HepG2 (cell line): ENCODE measurements around the gene SDK1. TPM values are rescaled to one million over a fixed set of nuclear protein-coding genes. Genes with fewer than 3 reads are reported as not detected.

Source experiments
- ATAC-seq: fragments of 200-7000 bp; cut with Tn5 transposase; 3 replicates; pipeline ENCODE4 v1.9.1; 2020; ENCODE audit warnings: mild to moderate bottlenecking, moderate library complexity
- BruUV-seq: library from RNA; stranded (reverse); fragments of 400-500 nt; replicated peaks from 2 replicates; lab custom pipeline; 2021; lab: Mats Ljungman, UMichigan
- CTCF ChIA-PET: fragments of 300-600 bp; formaldehyde crosslinking; extraction: SDS; loops from one replicate; lab custom pipeline; 2021; ENCODE audit warnings: low total read pairs, inconsistent platforms, low intra/inter-chr PET ratio; lab: Yijun Ruan, JAX
- POLR2A ChIA-PET: fragments of 350-600 bp; sonication (Branson Sonifier 250); formaldehyde crosslinking; loops from one replicate; lab custom pipeline; 2020; ENCODE audit warnings: antibody characterized with exemption, inconsistent platforms; lab: Yijun Ruan, JAX
- DNase-seq: peaks from one replicate; pipeline ENCODE4 v3.0.0-alpha.2; 2015; ENCODE audit warnings: low spot score
- FAIRE-seq: peaks from 3 replicates; lab custom pipeline; 2011; peaks lifted over from hg19 to GRCh38; lab: Jason Lieb, UNC
- H2AFZ ChIP-seq: one replicate; pipeline ENCODE4 v1.6.1; 2011; ENCODE audit warnings: low read length, inconsistent platforms
- H3K27ac ChIP-seq: fragments of 300-600 bp; 3 replicates; pipeline ENCODE4 v1.8.0; 2011; ENCODE audit warnings: mixed run types, mild to moderate bottlenecking, mixed read lengths, low read length, inconsistent platforms; ENCODE audit not compliant: insufficient read depth; ENCODE audit errors: extremely low read length
- H3K27me3 ChIP-seq, 2 experiments: fragments of 200-600 bp in 1 of 2; 2 replicates in 1 of 2; 3 replicates in 1 of 2; pipeline versions ENCODE4 v1.6.0 to v1.8.0; 2011; ENCODE audit warnings: low read length in 2 of 2, mild to moderate bottlenecking in 2 of 2, moderate library complexity in 2 of 2, inconsistent platforms in 1 of 2; ENCODE audit not compliant: insufficient read depth in 2 of 2, control insufficient read depth in 1 of 2
- H3K36me3 ChIP-seq, 2 experiments: fragments of 200-600 bp in 1 of 2; replicated peaks in 1 of 2; 2 replicates in 1 of 2; 3 replicates in 1 of 2; pipeline versions ENCODE4 v1.5.1 to v1.8.0; 2011; ENCODE audit warnings: low read length in 2 of 2, inconsistent platforms in 1 of 2; ENCODE audit not compliant: insufficient read depth in 2 of 2, control insufficient read depth in 1 of 2
- H3K4me1 ChIP-seq: 2 replicates; pipeline ENCODE4 v1.5.1; 2012; ENCODE audit warnings: low read length, inconsistent platforms; ENCODE audit not compliant: insufficient read depth
- H3K4me2 ChIP-seq: 2 replicates; pipeline ENCODE4 v1.6.0; 2011; ENCODE audit warnings: low read depth, low read length, inconsistent platforms
- H3K4me3 ChIP-seq, 3 experiments: fragments of 200-600 bp in 1 of 3; sonication (generic), shearing (Covaris generic) in 1 of 3; replicated peaks in 1 of 3; 2 replicates each; pipeline ENCODE4 v1.5.1; 2011 to 2016; ENCODE audit warnings: low read length in 3 of 3, inconsistent platforms in 2 of 3, low read depth in 2 of 3, mild to moderate bottlenecking in 2 of 3, control low read depth in 1 of 3, mixed read lengths in 1 of 3; ENCODE audit not compliant: insufficient read depth in 1 of 3
- H3K79me2 ChIP-seq: one replicate; pipeline ENCODE4 v1.6.1; 2011; ENCODE audit warnings: low read length, inconsistent platforms; ENCODE audit not compliant: insufficient read depth
- H3K9ac ChIP-seq: 2 replicates; pipeline ENCODE4 v1.6.0; 2011; ENCODE audit warnings: mild to moderate bottlenecking, low read depth, low read length, inconsistent platforms; ENCODE audit not compliant: insufficient read depth
- H3K9me3 ChIP-seq: 2 replicates; pipeline ENCODE4 v1.5.1; 2012; ENCODE audit warnings: mild to moderate bottlenecking, low read length
- H4K20me1 ChIP-seq: 2 replicates; pipeline ENCODE4 v1.6.0; 2011; ENCODE audit warnings: inconsistent platforms, mild to moderate bottlenecking, low read length, moderate library complexity; ENCODE audit not compliant: insufficient read depth
- CCAR2 ChIP-seq: fragments of 200-400 bp; formaldehyde crosslinking; optimal IDR thresholded peaks from 2 replicates; pipeline ENCODE3; 2018; ENCODE audit warnings: low read depth, mild to moderate bottlenecking, low read length, moderate library complexity
- WGBS: methylation state at CpG from one replicate; pipeline ENCODE4 v1.1.6; 2017; ENCODE audit warnings: low lambda C conversion rate; 5-methylcytosine and 5-hydroxymethylcytosine counted together
- in situ Hi-C: cut with HindIII; loops from 2 replicates; pipeline ENCODE4 v1.10.0; 2017; ENCODE audit warnings: low pct_unique_long_range_greater_than_20kb; ENCODE audit not compliant: extremely low pct_ligation_motif_present
- intact Hi-C: fragments of 100-400 bp; cut with micrococcal nuclease; formaldehyde crosslinking; loops from one replicate; pipeline ENCODE4 v1.10.0; 2022; ENCODE audit not compliant: unreplicated experiment
- polyA plus RNA-seq, 8 experiments: library from polyadenylated mRNA; depleted of rRNA in 3 of 8; stranded (reverse) in 7 of 8; unstranded in 1 of 8; fragments of >200 nt; fragmentation: Illumina TruSeq in 4 of 8; extraction: Trizol in 4 of 8; gene quantifications; 2 replicates each; pipeline versions ENCODE4 v1.2.1 to v1.2.3, GENCODE V29; 2011 to 2016; ENCODE audit warnings: low read depth in 4 of 8, missing spikeins in 1 of 8, mixed read lengths in 1 of 8; ENCODE audit not compliant: insufficient read depth in 1 of 8
- total RNA-seq, 5 experiments: library from RNA; depleted of rRNA; stranded (reverse); fragments of >200 nt; fragmentation: Illumina TruSeq; extraction: Trizol; gene quantifications; 2 replicates each; pipeline ENCODE4 v1.2.3, GENCODE V29; 2016; ENCODE audit warnings: low read depth in 1 of 5
- TF ChIP-seq, protein P1 (sequence below): sonication (generic); formaldehyde crosslinking; IDR thresholded peaks from 2 replicates; pipeline ENCODE4 v1.4.0; 2020; ENCODE audit warnings: missing genetic modification reagents, borderline replicate concordance
- TF ChIP-seq, protein P2 (sequence below): fragments of 450-650 bp; IDR thresholded peaks from 2 replicates; pipeline ENCODE4 v1.6.1; 2016

SDK1 gene
- total and polyA plus RNA-seq, 2 of the 13 experiments (the other 11 are each of a cell fraction or from before 2014, with no cell fraction given): 0.35 to 2.4 TPM

DNA sequence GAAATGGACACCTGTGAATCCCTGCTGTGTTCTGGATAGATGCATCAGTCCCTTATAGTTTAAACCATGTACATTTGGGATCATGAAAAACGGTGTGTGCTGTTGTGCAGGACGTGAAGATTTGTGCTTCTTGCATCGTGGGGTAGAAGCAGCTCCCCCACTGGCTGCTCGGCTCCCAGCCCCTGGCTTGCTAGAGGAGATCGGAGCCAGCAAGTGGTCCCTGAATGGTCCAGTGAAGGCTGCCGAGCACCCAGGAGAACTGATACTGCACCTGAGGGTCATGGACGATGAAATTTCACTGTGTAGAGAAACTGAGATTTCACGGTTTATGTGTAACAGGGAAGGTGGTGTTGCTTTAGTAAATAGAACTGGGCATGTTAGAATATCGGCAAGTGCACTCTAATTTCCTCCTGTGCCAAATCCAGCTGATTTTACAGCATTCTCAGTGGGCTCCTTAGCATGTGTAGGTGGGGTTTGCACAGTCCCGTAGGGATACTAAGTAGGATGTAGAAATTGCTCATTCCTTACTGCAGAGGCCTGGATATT lies 726.0 kb downstream of the SDK1 start (continued):
- TF ChIP-seq, protein P1, sequence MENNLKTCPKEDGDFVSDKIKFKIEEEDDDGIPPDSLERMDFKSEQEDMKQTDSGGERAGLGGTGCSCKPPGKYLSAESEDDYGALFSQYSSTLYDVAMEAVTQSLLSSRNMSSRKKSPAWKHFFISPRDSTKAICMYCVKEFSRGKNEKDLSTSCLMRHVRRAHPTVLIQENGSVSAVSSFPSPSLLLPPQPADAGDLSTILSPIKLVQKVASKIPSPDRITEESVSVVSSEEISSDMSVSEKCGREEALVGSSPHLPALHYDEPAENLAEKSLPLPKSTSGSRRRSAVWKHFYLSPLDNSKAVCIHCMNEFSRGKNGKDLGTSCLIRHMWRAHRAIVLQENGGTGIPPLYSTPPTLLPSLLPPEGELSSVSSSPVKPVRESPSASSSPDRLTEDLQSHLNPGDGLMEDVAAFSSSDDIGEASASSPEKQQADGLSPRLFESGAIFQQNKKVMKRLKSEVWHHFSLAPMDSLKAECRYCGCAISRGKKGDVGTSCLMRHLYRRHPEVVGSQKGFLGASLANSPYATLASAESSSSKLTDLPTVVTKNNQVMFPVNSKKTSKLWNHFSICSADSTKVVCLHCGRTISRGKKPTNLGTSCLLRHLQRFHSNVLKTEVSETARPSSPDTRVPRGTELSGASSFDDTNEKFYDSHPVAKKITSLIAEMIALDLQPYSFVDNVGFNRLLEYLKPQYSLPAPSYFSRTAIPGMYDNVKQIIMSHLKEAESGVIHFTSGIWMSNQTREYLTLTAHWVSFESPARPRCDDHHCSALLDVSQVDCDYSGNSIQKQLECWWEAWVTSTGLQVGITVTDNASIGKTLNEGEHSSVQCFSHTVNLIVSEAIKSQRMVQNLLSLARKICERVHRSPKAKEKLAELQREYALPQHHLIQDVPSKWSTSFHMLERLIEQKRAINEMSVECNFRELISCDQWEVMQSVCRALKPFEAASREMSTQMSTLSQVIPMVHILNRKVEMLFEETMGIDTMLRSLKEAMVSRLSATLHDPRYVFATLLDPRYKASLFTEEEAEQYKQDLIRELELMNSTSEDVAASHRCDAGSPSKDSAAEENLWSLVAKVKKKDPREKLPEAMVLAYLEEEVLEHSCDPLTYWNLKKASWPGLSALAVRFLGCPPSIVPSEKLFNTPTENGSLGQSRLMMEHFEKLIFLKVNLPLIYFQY (CRISPR knock-in tag): no peak
- TF ChIP-seq, all 625 proteins: peak for 0

- DNase-seq (no peak), ATAC-seq (no peak), FAIRE-seq (no peak)
- Histone ChIP-seq H3K9me3 (no peaks in the 10 kb centered on the region), H3K9ac (no peak overlapping the region), H3K4me1 (0 out of 2 replicates have a peak, but pooled peaks cover 16% of the 10 kb centered on the region), H4K20me1 (no peaks in the 10 kb centered on the region), H3K27ac (no peak overlapping the region), H3K79me2 (no peaks in the 10 kb centered on the region)
- in situ Hi-C loops: no loop called here
- WGBS: 63% methylated on average over 4 of the region's 4 CpGs
- CTCF ChIA-PET: no interaction called here
- no TSS peak for BruUV-seq
- POLR2A ChIA-PET: no interaction called here
- TF ChIP-seq CCAR2: no peak
- TF ChIP-seq, protein P2, sequence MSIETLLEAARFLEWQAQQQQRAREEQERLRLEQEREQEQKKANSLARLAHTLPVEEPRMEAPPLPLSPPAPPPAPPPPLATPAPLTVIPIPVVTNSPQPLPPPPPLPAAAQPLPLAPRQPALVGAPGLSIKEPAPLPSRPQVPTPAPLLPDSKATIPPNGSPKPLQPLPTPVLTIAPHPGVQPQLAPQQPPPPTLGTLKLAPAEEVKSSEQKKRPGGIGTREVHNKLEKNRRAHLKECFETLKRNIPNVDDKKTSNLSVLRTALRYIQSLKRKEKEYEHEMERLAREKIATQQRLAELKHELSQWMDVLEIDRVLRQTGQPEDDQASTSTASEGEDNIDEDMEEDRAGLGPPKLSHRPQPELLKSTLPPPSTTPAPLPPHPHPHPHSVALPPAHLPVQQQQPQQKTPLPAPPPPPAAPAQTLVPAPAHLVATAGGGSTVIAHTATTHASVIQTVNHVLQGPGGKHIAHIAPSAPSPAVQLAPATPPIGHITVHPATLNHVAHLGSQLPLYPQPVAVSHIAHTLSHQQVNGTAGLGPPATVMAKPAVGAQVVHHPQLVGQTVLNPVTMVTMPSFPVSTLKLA: peak; percentile 57
- TF ChIP-seq, all 625 proteins: peak for 1
- Histone ChIP-seq H2AFZ (no peak overlapping the region), H3K27me3 (no peaks in the 10 kb centered on the region), H3K4me2 (no peak overlapping the region), H3K4me3 (no peak overlapping the region), H3K36me3 (no peaks in the 10 kb centered on the region)
- intact Hi-C loops: no loop called here
Measured at GRCh38 chr7:4028221-4028620, 727.2 kb downstream of the SDK1 start.
